Measurements from ENCODE around the gene RAB11A. TPM values are rescaled to one million over a fixed set of nuclear protein-coding genes. Genes with fewer than 3 reads are reported as not detected.

RAB11A gene
- total RNA-seq, 2 donors from 2014 or later = 111 to 149 TPM

GRCh38 chr15:65877749-65878148, 8.5 kb downstream of the RAB11A start:
- no peak overlapping the region for H3K4me3 ChIP-seq
- ATAC-seq (ENCODE audit: insufficient number of reproducible peaks, low FRiP score, low read depth) (no peak), DNase-seq (ENCODE audit: low spot score) (no peak)
- H3K36me3 ChIP-seq = peaks cover 25% of the 10 kb centered on the region
- H3K27ac ChIP-seq = no peak overlapping the region
- H3K27me3 ChIP-seq (replicated peaks; ENCODE audit: insufficient read depth) = no peaks in the 10 kb centered on the region
- H3K4me1 ChIP-seq (ENCODE audit: control insufficient read depth in 1 of 2, low read depth in 2 of 2) = peaks cover 14 to 21% of the 10 kb centered on the region in 2 donors
- no peak for TF ChIP-seq CTCF (IDR thresholded peaks at IDR 0.05)
- no peaks in the 10 kb centered on the region for H3K9me3 ChIP-seq

DNA sequence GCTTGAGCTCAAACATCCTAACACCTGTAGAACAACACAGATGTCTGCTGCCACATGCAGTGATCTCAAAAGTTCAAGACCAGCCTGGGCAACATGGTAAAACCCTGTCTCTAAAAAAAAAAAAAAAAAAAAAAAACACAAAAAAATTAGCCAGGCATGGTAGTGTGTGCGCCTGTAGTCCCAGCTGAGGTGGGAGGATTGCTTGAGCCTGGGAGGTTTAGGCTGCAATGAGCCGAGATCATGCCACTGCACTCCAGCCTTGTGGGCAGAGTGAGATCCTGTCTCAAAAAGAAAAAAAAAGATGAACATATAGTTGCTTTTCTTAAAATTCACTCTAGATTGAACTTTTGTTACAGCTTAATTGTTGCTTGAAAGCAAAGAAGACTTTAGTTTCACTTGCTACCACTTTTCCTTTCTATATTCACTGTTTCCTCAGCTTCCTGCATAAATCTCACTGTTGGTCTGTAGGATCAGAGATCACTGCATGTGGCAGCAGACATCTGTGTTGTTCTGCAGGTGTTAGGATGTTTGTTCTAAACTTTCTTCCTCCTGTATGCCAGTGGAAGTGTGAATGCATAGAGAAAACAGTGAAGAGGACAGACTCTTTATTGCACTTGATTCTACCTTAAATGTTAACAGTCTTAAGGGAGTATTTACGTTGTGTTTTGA, 12.6 kb downstream of the RAB11A start:
- no peak for TF ChIP-seq CTCF (IDR thresholded peaks at IDR 0.05)
- no peak overlapping the region for H3K27ac ChIP-seq
- no peaks in the 10 kb centered on the region for H3K9me3 ChIP-seq
- no peak for DNase-seq (ENCODE audit: low spot score)
- peaks cover 22% of the 10 kb centered on the region for H3K36me3 ChIP-seq
- H3K27me3 ChIP-seq (replicated peaks; ENCODE audit: insufficient read depth) = no peaks in the 10 kb centered on the region
- ATAC-seq (ENCODE audit: insufficient number of reproducible peaks, low FRiP score, low read depth) = no peak
- H3K4me1 ChIP-seq (ENCODE audit: control insufficient read depth in 1 of 2, low read depth in 2 of 2) = peaks cover 0 to 6% of the 10 kb centered on the region in 2 donors
- H3K4me3 ChIP-seq = no peak overlapping the region

DNA sequence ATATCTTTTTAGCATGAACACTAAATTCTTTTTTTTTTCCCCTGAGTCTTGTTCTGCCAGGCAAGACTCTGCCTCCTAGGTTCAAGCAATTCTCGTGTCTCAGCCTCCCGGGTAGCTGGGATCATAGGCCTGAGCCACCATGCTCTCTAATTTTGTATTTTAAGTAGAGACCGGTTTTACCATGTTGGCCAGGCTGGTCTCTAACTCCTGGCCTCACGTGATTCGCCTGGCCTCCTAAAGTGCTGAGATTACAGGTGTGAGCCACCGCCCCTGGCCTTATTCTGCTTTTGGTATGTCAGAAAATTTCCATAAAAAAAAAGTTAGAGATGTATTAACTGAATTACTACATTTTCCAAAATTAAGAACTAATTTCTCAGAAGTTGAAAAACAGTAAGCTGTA, 14.3 kb downstream of the RAB11A start:
- TF ChIP-seq CTCF (IDR thresholded peaks at IDR 0.05) = no peak
- no peak for DNase-seq (ENCODE audit: low spot score)
- Histone ChIP-seq H3K36me3 (peaks cover 22% of the 10 kb centered on the region), H3K9me3 (no peaks in the 10 kb centered on the region), H3K27ac (no peak overlapping the region), H3K27me3 (replicated peaks; ENCODE audit: insufficient read depth) (no peaks in the 10 kb centered on the region), H3K4me3 (no peak overlapping the region), H3K4me1 (ENCODE audit: control insufficient read depth in 1 of 2, low read depth in 2 of 2) (peaks cover 0 to 6% of the 10 kb centered on the region in 2 donors)
- ATAC-seq (ENCODE audit: insufficient number of reproducible peaks, low FRiP score, low read depth) = no peak

- Histone ChIP-seq H3K36me3 (peaks cover 22% of the 10 kb centered on the region), H3K27me3 (replicated peaks; ENCODE audit: insufficient read depth) (no peaks in the 10 kb centered on the region), H3K27ac (no peak overlapping the region), H3K4me1 (ENCODE audit: control insufficient read depth in 1 of 2, low read depth in 2 of 2) (peaks cover 0 to 6% of the 10 kb centered on the region in 2 donors), H3K9me3 (no peaks in the 10 kb centered on the region), H3K4me3 (no peak overlapping the region)
- DNase-seq (ENCODE audit: low spot score) (no peak), ATAC-seq (ENCODE audit: insufficient number of reproducible peaks, low FRiP score, low read depth) (no peak)
- no peak for TF ChIP-seq CTCF (IDR thresholded peaks at IDR 0.05)
Measured at GRCh38 chr15:65884511-65884910, 15.2 kb downstream of the RAB11A start.

DNA sequence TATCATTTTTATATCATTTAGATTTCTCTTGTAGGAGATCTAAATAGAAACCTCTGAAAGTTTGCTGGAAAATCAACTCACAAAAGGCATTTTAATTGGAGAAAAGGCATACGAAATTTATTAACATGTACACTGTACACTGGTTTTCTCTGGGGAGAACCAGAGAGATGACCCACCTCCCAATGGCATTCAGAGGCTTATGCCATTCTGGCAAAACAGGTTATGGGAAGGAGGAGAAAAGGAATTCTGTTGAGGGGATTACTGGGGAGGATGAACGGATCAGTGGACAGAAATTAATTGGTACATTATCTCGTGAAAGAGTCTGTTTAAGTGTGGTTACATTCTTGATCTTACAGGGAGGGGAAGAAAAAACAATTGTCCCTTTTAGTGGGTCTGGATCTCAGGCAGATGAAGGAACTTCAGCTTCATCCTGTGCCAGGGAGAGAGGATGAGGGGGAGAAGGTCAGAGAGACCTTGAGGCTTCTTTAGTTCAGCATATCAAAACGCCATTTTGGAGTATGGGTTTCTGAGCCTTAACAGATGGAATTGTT, 16.5 kb downstream of the RAB11A start:
- peaks cover 0 to 6% of the 10 kb centered on the region in 2 donors for H3K4me1 ChIP-seq (ENCODE audit: control insufficient read depth in 1 of 2, low read depth in 2 of 2)
- TF ChIP-seq CTCF (IDR thresholded peaks at IDR 0.05) = no peak
- H3K27me3 ChIP-seq (replicated peaks; ENCODE audit: insufficient read depth) = no peaks in the 10 kb centered on the region
- no peak for ATAC-seq (ENCODE audit: insufficient number of reproducible peaks, low FRiP score, low read depth)
- H3K27ac ChIP-seq = no peak overlapping the region
- no peak overlapping the region for H3K4me3 ChIP-seq
- no peaks in the 10 kb centered on the region for H3K9me3 ChIP-seq
- H3K36me3 ChIP-seq = peaks cover 16% of the 10 kb centered on the region
- no peak for DNase-seq (ENCODE audit: low spot score)
